ENCODE data around the gene EFS.
"Not testable (repeated sequence)": the region's sequence is repeated elsewhere in the genome, so short reads cannot be mapped to it uniquely, and the experiment has no call there.

EFS gene

DNA sequence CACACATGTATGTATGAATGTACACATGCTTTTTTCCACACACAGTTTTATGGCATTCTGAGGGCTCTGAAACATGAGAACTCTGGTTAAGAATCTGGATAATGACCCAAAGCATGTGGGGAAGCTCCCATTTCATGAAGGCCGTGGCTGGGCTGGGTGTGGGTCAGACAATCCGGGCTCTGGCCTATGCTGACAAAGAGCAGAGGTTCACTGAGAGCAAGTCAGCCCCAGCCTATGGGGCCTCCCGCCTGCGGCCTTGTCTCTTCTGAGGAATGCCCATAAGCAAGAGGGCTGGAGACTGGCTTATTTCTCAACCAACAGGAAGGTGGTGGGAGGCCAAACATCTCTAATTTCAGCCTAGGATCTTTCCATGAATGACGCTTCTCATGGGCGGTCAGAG lies 34.6 kb upstream of the EFS start:
- DNase-seq (ENCODE audit: low spot score): no peak

DNA sequence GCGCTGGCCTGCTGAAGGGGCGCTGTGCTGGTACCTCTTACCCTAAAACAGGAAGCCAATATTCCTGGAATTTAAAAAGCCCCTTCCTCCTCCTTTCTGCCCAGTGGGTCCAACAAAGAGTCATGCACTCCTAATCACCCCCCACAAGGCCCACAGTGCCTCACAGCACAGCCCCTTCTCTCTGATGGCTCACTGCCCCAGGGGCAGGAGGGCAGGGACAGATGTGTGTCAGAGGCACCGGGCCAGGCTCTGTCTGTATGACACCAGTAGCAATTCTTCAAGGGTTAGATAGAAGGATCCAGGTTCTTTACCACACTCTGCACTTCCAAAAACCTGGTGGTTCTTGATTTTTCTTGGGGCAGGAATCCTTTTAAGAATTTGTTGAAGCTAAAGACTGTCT lies 34.2 kb upstream of the EFS start:
- no peak for DNase-seq (ENCODE audit: low spot score)

DNA sequence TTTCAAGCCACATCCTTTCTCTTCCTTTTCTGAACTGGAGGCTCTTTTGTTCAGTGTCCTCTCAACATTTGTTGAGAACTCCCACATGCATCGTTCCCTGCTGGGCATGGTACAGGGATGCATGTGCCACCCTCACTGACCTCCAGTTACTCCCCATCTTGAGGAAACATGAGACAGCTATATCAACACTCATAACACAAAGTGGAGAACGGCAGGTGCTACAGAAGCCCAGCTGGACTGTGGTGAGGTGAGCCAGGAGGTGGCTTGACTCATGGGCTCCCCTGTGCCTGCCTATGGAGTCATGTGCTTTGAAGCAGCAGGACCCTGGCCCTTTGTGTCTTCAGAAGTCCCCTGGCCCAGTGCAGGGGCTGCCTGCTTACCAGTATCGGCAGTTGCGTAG lies 33.4 kb upstream of the EFS start:
- DNase-seq (ENCODE audit: low spot score): no peak

DNA sequence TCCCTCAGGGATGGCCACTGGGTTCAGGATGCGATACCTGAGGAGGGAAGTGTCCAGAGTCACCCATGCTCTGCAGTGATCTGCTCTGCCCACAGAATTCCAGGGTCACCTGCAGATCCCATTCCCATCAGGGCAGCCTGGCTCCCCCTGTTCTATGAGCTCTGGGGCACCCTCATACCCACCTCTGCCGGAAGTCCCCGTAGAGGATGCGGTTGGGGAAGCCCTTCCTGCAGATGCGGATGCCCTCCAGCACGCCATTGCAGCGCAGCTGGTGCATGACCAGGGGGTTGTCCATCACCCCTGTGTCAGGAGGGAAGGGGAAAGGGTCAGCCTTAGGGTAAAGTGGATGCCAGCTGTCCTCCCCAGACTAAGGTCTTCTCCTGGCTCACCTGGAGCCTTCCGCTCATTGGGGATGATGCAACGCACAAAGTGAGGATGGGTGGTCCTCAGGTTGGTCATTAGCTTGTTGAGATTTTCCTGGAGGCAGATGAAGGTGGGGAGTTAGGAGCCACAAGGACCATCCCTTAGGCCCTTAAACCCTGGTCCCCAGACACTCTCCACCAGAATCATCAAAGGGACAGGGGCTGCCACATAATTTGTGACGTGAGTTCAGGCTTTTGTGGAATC lies 31.9 kb upstream of the EFS start:
- no peak for DNase-seq (ENCODE audit: low spot score)

DNA sequence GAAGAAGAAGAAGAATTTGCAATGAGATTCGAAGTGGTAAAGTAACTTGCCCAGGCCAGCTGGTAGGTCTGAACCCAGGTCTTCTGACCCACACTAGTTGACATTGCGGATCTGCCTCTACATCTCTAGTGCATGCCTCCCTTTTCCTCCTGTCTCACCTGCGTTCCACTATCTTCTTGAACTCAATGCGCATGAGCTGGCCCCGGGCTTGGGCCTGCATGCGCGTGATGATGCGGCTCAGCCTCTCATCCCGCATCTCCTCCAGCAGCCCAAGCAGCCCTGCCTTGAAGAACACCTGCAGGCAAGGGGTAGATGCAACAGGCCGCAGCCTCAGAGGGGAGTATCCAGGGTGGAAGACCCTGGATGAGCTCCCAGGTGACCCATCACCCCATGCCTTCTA lies 31.2 kb upstream of the EFS start:
- DNase-seq (ENCODE audit: low spot score): no peak

DNA sequence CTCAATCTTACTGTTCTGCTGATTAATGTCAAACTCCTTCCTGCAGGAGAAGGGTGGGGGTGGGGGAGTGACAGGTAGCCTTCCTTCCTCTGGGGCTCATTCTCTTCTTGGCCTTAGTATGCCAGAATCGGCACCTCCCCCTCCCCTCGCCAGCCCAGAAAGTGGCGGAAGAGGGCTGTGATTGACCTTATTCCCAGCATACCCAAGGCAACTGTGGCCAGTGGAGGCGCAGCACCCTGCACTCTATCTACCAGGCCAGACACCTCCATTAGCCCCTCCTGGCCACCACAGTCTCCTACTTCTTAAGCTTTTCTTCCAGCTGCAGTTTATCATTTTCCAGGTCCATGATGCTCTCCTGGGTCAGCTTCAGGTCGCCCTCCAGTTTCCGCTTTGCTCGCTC lies 27.6 kb upstream of the EFS start:
- DNase-seq (ENCODE audit: low spot score): no peak

DNA sequence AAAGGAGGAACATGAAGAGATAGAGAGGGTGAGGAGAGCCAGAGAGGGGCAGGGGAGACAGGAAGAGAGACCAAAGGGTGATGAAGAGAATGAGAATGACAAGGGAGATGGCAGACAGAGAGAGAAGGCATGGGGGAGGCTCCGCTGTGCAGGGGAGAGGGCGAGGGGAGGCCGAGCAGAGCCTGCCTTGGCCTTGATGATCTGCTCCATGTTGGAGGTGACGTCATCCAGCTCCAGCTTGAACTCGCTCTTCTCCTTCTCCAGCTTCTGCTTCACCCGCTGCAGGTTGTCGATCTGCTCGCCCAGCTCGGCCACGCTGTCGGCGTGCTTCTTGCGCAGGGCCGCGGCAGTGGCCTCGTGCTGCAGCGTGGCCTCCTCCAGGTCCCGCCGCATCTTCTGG lies 24.9 kb upstream of the EFS start:
- not testable (repeated sequence) for DNase-seq (ENCODE audit: low spot score)

DNA sequence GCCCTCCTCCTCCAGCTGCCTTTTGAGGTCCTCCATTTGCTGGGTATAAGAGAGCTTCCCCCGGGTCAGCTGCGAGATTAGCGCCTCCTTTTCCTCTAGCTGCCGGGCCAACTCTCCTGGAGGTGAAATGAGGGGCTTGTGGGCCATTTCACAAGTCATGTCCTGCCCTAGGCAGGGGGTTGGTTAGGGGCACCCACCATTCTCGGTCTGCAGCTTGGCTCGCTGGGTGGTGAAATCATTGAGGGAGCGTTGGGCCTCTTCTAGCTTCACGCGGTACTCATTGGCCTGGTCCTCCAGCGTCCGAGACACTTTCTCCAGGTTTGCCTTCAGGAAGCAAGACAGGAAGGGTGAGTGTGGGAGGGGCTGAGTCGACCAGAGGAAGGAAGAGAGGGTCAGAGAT lies 24.4 kb upstream of the EFS start:
- DNase-seq (ENCODE audit: low spot score): no peak

DNA sequence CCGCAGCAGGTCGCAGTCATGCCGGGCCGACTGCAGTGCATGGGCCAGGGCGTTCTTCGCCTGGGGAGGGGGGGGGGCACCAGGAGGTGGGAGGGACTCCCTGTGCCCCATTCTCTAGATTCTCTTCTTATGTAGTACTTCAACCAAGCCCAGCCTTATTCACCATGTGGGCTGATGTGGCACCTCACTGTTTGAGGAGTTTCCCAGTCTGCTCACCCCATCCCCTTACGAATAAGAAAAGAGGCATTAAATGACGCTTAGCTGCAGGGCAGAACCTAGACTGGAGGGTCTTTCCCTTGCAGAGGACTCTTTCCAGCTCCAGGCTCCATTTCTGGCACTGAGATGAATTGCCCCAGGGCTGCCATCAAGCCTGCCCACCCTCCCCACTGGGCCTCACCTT lies 24.0 kb upstream of the EFS start:
- DNase-seq (ENCODE audit: low spot score): no peak

DNA sequence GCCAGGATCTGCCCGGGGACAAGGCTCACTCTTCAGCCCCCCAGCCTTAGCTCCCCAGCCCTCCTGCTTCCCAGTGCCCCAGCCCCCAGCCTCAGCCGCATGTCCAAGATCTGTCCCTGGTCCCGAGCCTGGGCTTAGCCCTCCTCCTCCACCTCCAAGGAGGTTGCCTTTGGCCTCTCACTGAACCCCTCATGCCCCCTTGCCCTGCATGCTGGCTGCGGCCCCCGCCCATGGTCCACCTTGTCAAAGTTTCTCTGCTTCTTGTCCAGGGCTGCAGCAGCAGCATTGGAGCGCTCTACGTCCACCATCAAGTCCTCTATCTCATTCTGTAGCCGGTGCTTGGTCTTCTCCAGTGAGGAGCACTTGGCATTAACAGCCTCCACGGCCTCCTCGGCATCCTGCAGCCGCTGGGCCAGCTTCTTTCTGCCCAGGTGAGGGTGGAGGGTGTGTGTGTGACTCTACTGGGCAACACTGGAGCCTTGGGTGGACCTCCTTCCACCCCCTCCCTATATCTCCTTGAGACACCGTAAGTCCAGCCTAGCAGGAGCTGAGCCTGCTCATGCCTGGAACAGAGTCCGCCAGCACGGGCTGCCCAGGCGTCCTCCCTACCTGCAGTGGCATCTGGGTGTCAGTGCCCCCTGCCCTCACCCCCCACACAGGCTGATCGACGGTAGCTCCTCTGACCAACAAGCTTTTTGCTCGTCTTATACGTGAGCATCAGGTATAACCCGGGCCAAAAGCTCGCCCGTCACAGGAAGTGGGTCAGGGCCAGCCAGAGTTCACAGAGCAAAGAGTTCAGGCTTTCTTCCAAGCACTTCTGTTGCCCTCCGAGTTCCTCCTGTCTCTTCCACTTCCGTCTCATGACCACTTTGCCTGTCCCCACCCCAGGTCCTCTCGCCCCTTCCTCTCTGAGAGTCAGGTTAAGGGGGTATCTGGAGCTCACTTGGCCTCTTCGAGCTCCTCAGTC lies 23.2 kb upstream of the EFS start:
- DNase-seq (ENCODE audit: low spot score): no peak

DNA sequence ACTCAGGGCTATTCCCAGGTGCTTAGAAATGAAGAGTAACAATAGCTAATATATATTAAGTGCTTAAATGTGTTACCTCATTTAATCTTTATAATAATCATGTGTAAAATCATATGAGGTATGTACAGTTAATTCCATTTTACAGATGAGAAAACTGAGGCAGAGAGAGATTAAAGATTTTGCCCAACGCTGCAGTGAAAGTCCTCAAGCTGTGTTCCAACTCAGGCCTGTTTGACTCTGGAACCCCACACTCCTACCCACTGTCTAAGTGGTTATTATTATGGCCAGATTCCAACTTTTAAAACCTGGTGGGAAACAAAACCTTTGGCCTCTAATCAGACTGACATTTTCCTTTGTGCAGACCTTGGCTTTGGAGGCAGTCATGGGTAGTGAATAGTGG lies 22.0 kb upstream of the EFS start:
- DNase-seq (ENCODE audit: low spot score): no peak

DNA sequence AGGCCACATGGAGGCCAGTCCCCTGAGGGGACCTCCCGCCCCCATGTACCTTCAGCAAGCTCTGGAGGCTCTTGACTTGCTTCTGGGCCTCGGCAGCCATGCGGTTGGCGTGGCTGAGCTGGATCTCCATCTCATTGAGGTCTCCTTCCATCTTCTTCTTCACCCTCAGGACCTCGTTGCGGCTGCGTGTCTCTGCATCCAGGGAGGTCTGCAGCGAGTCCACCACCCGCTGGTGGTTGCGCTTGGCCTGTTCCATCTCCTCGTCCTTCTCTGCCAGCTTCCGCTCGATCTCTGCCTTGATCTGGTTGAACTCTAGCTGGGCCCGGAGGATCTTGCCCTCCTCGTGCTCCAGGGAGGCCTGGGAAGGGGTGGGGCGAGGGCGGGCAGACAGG lies 21.3 kb upstream of the EFS start:
- not testable (repeated sequence) for DNase-seq (ENCODE audit: low spot score)

DNA sequence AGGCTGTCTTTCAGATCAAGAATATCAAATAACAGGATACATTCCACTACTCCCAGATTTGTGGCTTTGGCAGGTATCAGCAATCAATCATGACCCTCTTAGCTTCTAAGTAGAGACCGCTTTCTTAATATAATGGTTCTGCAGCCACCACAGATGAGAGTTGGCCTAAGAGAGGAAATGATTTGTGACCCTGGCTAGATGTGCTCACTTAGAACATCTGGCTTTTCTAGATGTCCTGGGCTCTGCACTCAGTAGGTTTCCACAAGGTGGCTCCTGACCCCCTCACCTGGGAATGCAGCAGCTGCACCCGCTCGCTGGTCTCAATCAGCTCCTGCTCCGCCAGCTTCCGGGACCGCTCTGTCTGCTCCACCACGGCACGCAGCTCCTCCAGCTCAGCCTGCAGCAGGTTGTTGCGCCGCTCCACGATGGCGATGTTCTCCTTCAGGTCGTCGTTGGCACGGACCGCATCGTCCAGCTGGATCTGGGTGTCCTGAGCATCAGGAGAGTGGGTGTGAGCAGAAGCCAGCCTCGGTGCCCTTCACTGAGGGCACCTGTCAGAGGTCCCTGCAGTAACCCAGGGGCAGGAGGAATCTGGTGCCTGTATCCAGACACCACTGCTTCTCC lies 20.8 kb upstream of the EFS start:
- DNase-seq (ENCODE audit: low spot score): no peak

DNA sequence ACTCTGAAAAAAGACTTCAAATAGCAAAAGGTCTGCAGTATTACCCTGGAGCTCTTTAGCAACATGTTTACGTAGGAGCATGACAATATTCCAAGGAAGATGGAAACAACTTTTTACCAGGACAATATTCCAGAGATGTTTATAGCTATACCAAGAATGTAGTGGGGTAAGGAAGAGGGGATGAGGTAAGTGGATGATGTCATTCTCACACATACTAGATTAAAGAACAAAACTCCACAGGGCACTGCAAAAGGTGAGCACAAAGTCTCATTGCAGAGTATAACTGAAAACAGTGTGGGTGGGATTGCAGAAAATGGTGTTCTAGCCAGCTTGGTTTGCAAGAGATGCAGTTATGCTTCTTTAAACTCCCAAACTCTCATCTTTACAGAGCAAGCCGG lies 20.3 kb upstream of the EFS start:
- no peak for DNase-seq (ENCODE audit: low spot score)

DNA sequence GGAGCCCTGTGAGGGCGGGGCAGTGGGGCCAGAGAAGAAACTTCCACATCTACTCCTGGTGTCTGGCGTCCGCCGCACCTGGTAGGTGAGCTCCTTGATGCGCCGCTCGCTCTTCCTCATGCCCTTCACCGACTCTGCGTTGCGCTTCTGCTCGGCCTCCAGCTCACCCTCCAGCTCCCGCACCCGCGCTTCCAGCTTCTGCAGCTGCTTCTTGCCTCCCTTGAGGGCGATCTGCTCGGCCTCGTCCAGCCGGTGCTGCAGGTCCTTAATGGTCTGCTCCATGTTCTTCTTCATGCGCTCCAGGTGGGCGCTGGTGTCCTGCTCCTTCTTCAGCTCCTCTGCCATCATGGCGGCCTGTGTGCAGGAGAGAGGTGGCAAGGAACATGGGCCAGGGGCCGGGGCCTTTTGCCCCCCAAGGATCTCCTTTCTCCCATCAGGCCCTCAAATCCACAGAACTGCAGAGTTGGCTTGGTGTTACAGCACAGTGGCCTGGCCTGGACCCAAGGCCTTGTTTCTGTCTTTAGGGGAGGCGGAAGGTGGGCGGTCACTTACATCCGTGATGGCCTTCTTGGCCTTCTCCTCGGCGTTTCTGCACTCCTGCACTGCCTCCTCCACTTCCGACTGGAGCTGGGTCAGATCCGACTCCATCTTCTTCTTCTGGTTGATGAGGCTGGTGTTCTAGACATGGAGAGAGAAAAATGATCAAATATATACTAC lies 19.6 kb upstream of the EFS start:
- DNase-seq (ENCODE audit: low spot score): no peak

DNA sequence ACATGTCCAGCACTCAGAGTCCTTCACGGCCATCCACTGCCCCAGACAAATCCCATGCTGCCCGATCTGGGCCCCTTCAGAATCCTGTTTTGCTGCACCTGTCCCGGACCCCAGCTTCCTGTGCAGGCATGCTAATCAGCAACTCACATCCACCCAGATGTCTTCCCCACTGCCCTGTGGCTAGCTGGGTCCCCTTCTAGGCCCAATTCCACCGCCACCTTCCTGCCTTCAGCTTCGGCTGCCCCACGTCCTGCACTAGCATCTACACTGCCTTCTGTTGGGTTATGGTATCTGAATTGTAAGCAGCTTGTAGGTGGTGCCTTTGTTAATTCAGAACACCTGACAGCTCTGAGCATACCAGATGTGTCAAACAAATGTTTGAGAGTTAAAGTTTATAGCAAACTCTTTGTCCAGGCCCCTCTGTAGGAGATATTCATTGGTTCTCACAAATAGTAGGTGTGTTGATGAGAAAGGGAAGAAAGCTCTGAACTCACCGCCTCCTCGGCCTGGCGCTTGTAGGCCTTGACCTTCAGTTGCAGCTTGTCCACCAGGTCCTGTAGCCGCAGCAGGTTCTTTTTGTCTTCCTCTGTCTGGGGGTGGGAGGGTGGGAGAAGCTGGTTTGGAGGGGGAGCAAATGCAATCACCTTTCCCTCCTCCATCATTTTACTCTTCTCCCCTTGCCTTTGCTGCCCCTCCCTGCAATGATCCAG lies 17.9 kb upstream of the EFS start:
- no peak for DNase-seq (ENCODE audit: low spot score)

DNA sequence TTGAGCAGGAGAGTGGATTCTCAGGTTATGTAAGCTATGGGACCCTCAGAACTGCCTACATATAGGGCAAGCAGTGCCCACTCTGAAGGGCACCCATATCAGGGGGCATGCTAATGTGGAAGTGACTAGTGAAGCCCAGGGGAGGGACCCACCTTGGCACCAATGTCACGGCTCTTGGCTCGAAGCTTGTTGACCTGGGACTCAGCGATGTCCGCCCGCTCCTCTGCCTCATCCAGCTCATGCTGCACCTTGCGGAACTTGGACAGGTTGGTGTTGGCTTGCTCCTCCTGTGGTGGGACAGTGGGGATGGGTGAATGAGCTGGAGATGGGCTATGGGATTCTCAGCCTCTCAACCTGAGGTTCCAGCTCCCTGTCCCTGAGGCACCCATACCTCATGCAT lies 17.3 kb upstream of the EFS start:
- no peak for DNase-seq (ENCODE audit: low spot score)

DNA sequence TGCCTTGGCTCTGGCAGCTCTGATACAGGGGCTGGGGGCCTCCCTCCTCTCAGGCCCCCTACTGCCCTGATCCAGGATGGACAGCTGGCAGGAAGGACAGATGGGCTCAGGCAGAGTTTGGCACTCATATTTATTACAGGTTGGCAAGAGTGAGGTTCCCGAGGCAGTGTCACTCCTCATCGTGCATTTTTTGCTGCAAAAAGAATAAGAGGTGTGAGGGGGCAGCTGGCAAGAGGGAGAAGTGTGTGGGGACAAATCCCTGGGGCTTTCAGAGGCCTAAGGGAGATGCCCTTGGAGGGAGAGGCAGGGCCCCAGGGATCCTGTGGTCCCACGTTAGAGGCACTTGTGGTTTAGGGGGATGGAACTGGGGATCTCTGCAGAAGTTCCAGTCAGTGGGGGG lies 16.9 kb upstream of the EFS start:
- no peak for DNase-seq (ENCODE audit: low spot score)

DNA sequence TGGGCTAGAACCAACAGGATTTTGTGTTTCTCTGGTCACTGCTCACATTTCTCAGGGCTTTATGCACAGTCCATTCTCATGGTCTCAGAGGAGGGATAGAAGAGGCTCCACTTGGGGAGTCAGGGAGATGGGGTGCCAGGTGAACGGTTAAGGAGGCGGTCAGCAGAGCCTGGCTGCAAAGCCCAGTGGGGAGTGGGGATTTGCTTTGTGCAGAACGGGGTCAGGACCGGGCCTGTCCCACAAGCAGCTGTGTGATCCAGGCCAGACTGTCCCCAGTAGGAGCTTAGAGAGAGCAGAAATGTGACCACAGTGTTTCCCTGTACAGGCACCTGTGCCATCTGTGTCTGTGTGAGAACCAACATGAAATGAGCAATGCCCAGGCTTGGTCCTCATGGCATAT lies 16.0 kb upstream of the EFS start:
- no peak for DNase-seq (ENCODE audit: low spot score)

DNA sequence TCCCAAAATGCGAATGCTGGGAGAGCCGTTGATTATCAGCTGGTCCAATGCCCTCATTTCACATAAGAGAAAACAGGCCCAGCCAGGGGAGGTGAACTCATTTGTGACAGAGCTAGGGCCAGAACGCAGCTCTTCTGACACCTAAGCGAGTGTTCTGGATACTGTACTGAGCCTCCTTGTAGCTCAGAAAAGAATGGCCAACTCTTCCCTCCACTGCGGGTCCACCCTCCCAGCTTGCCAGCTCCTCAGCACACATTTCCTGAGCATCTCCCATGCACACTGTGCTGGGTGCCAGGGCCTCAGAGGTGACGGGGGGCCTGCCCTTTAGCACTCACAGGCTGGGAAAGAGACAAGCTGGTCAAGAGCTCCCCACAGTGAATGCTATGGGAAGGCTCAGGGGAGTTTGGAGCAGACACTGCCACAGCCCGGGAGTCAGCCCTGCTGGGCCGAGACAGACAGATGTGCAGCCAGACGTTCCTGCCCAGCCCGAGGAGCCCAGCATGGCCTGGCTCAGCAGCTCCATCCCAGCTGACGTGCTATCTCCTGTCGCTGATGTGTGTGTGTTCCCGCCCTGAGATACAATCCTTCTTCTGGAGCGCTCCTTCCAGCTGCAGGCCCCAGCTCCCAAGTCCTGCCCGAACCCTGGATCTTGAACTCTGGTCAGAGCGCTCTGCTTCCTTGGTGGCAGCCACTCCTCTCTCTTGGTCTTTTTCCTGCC lies 15.4 kb upstream of the EFS start:
- DNase-seq (ENCODE audit: low spot score): peak; percentile 30

All from pons (tissue), 1 donor.